Mammary microvascular endothelial cell (primary cell): ENCODE measurements around the gene SNRNP48. TPM values are rescaled to one million over a fixed set of nuclear protein-coding genes. Genes with fewer than 3 reads are reported as not detected.

ENCODE experiments used
- total RNA-seq: library from RNA; depleted of rRNA; stranded (reverse); fragments of >200 nt; gene quantifications from 2 replicates; pipeline ENCODE4 v1.2.3, GENCODE V29; 2015

SNRNP48 gene
- 7.3 and 8.1 TPM in 2 replicates for total RNA-seq

DNA sequence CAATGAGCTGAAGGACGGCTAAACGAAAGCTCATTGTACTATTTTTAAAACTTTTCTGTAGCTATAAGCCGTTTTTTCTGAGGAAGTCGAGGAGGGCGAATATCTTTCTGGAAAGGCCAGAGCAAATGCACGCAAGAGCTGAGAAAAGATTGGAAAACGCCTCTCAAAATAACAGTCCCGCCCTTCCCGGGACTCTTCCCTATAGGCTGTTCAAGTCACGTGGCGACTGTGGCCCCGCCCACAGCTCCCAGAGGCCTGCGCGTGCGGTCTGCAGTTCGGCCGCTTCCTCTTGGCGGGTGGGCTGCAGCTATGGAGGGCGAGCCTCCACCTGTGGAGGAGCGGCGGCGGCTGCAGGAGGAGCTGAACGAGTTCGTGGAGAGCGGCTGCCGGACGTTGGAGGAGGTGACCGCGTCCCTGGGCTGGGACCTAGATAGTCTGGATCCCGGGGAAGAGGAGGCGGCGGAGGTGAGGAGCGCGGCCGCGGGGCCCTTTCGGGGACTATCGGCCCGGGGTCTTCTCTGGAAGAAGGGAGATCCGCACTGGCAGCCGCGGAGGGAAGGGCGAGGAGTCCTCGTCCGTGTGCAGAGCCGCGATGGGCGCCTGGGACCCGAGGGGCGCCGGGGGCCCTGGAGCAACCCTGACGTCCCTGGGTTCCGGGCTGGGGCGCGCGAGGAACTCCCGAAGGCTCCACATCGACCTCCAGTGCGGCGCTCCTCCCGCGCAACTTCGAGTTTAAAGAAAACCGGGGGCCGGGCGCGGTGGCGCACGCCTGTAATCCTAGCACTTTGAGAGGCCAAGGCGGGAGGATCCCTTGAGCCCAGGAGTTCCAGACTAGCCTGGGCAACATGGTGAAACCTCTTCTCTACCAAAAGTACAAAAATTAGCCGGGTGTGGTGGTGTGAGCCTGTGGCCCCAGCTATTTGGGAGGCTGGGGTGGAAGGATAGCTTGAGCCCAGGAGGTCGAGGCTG lies at the start of gene SNRNP48:
SNRNP48 (plus strand) TSS at position 250 of the 969 bp plus-strand sequence; CDS start at position 310, 60 bp downstream.

DNA sequence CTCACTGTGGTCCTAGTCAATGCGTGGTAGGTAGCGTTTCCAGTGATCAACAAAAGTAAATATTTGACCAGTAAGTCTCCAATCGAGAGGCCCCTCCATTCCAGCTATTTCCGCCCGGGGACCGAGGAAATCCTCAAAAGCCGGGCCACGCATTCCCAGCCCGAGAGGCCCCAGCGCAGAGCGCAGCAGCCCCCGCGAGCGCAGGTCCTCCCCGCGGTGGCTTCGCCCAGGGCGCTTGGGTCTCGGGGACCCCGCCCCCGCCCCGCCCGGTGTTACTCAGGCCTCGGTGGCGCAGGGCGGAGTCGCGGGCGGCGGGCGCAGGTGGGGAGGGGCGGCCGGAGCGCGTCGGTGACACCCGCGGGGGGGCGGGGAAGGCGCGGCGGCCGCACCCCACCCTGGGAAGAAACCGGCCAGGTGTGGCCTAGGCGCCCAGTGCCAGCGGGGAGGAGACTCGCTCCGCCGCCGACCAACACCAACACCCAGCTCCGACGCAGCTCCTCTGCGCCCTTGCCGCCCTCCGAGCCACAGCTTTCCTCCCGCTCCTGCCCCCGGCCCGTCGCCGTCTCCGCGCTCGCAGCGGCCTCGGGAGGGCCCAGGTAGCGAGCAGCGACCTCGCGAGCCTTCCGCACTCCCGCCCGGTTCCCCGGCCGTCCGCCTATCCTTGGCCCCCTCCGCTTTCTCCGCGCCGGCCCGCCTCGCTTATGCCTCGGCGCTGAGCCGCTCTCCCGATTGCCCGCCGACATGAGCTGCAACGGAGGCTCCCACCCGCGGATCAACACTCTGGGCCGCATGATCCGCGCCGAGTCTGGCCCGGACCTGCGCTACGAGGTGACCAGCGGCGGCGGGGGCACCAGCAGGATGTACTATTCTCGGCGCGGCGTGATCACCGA lies 48.6 kb upstream of the SNRNP48 start, which contains the start of gene DSP:
DSP (plus strand) TSS at position 497 of the 890 bp plus-strand sequence; CDS start at position 742, 245 bp downstream.

Other genes with a start within 250 kb of the SNRNP48 start
- gene CAGE1, start 200.5 kb upstream of the SNRNP48 start, total RNA-seq: not detected in 2 replicates
- 12.9 and 17.1 TPM in 2 replicates for gene RIOK1, start 200.4 kb upstream of the SNRNP48 start, total RNA-seq
- 4.6 and 4.7 TPM in 2 replicates for gene DSP, start 48.5 kb upstream of the SNRNP48 start, total RNA-seq
- 81.8 and 85.9 TPM in 2 replicates for gene BMP6, start 135.9 kb downstream of the SNRNP48 start, total RNA-seq